SU-DHL-6 (cell line): ENCODE results near the gene MROH8.

ENCODE experiments used
- H2AFZ ChIP-seq: fragments of 200-600 bp; sonication (generic); 2 replicates; pipeline ENCODE4 v1.6.1; 2014; ENCODE audit warnings: low read depth, mild to moderate bottlenecking, moderate library complexity, mixed read lengths, antibody characterized with exemption, low read length; ENCODE audit not compliant: severe bottlenecking
- H3F3A ChIP-seq: fragments of 200-600 bp; shearing (Covaris generic); 2 replicates; pipeline ENCODE4 v1.6.0; 2016; ENCODE audit warnings: antibody characterized with exemption, mild to moderate bottlenecking; ENCODE audit not compliant: insufficient read depth
- H3K27ac ChIP-seq: fragments of 200-600 bp; sonication (generic); 2 replicates; pipeline ENCODE4 v1.5.1; 2016; ENCODE audit warnings: low read depth, mild to moderate bottlenecking, low read length, moderate library complexity, mixed read lengths
- H3K27me3 ChIP-seq: fragments of 200-600 bp; sonication (generic), shearing (Covaris generic); 2 replicates; pipeline ENCODE4 v1.6.0; 2014; ENCODE audit warnings: mild to moderate bottlenecking, low read length
- H3K36me3 ChIP-seq: fragments of 200-600 bp; sonication (generic); 2 replicates; pipeline ENCODE4 v1.6.1; 2014; ENCODE audit warnings: mild to moderate bottlenecking, low read length, mixed read lengths
- H3K4me2 ChIP-seq: fragments of 300-600, 200-600 bp; shearing (Covaris generic), sonication (generic); 2 replicates; pipeline ENCODE4 v1.6.0; 2014; ENCODE audit warnings: low read length, low read depth, mild to moderate bottlenecking; ENCODE audit not compliant: poor library complexity, severe bottlenecking
- H3K4me3 ChIP-seq: fragments of 200-600 bp; sonication (generic); 2 replicates; pipeline ENCODE4 v1.5.1; 2014; ENCODE audit warnings: antibody characterized with exemption, low read length, mild to moderate bottlenecking, mixed read lengths; ENCODE audit not compliant: insufficient read depth, poor library complexity, severe bottlenecking
- H3K79me2 ChIP-seq: fragments of 200-600 bp; sonication (generic); 2 replicates; pipeline ENCODE4 v1.6.1; 2014; ENCODE audit warnings: mild to moderate bottlenecking, low read length, moderate library complexity; ENCODE audit not compliant: insufficient read depth
- H3K9ac ChIP-seq: fragments of 200-600 bp; sonication (generic); 2 replicates; pipeline ENCODE4 v1.7.0; 2014; ENCODE audit warnings: mild to moderate bottlenecking, low read length
- H3K9me2 ChIP-seq: fragments of 200-600 bp; sonication (generic); replicated peaks from 2 replicates; pipeline ENCODE4 v1.6.1; 2014; ENCODE audit warnings: low read length; ENCODE audit not compliant: insufficient read depth
- H3K9me3 ChIP-seq: fragments of 200-600 bp; sonication (generic); 2 replicates; pipeline ENCODE4 v1.6.1; 2014; ENCODE audit warnings: low read length, mixed read lengths; ENCODE audit not compliant: insufficient read depth
- H4K20me1 ChIP-seq: fragments of 200-600 bp; sonication (generic); 2 replicates; pipeline ENCODE4 v1.6.1; 2014; ENCODE audit warnings: low read depth, mild to moderate bottlenecking, antibody characterized with exemption, low read length, moderate library complexity, mixed read lengths
- CTCF ChIP-seq: fragments of 200-600 bp; sonication (generic); IDR thresholded peaks from one replicate; pipeline ENCODE4 v1.5.1; 2017; ENCODE audit warnings: antibody characterized with exemption, mild to moderate bottlenecking, low read length, moderate library complexity; ENCODE audit not compliant: insufficient read depth, poor library complexity, severe bottlenecking
- EZH2phosphoT487 ChIP-seq: fragments of 200-600 bp; sonication (generic), shearing (Covaris generic); conservative IDR thresholded peaks from 2 replicates; pipeline ENCODE4 v1.6.1; 2018; ENCODE audit warnings: mild to moderate bottlenecking, antibody characterized with exemption, low read length, moderate library complexity, mixed read lengths

MROH8 gene

GRCh38 chr20:37209193-37209592 lies 29.8 kb upstream of the MROH8 start:
- Histone ChIP-seq H3K4me2 (no peak overlapping the region), H3K79me2 (no peaks in the 10 kb centered on the region), H3K27me3 (no peaks in the 10 kb centered on the region), H3K9ac (no peak overlapping the region), H2AFZ (no peak overlapping the region), H3F3A (no peaks in the 10 kb centered on the region), H3K36me3 (peaks cover 41% of the 10 kb centered on the region), H4K20me1 (no peaks in the 10 kb centered on the region), H3K9me2 (no peaks in the 10 kb centered on the region), H3K27ac (no peak overlapping the region), H3K4me3 (no peak overlapping the region), H3K9me3 (no peaks in the 10 kb centered on the region)
- TF ChIP-seq EZH2phosphoT487 (no peak), CTCF (no peak)

DNA sequence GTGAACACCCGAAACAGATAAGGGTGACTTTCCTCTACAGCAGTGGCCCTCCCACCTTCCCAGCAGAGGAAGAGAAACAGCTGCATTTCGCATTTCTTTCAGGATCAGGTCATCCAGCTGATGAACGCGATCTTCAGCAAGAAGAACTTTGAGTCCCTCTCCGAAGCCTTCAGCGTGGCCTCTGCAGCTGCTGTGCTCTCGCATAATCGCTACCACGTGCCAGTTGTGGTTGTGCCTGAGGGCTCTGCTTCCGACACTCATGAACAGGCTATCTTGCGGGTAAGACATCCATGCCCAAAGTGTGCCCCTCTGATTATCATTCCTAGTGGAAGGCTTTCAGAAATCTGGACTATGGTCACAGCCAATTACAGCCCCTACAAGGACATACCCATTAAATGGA lies 27.8 kb upstream of the MROH8 start:
- Histone ChIP-seq H3F3A (0 out of 2 replicates have a peak, but pooled peaks cover 5% of the 10 kb centered on the region), H3K9me2 (no peaks in the 10 kb centered on the region), H3K9me3 (no peaks in the 10 kb centered on the region), H3K4me3 (no peak overlapping the region), H3K9ac (no peak overlapping the region), H4K20me1 (no peaks in the 10 kb centered on the region), H3K27me3 (no peaks in the 10 kb centered on the region), H3K79me2 (peaks cover 2% of the 10 kb centered on the region; the same call in 1 of the 2 replicates), H2AFZ (no peak overlapping the region), H3K4me2 (no peak overlapping the region), H3K36me3 (peaks cover 38% of the 10 kb centered on the region), H3K27ac (no peak overlapping the region)
- TF ChIP-seq EZH2phosphoT487, result no peak
- no peak for TF ChIP-seq CTCF

- Histone ChIP-seq H3F3A (0 out of 2 replicates have a peak, but pooled peaks cover 6% of the 10 kb centered on the region), H3K36me3 (peaks cover 44% of the 10 kb centered on the region), H3K9me3 (no peaks in the 10 kb centered on the region), H3K9ac (no peak overlapping the region), H3K27ac (no peak overlapping the region), H3K9me2 (no peaks in the 10 kb centered on the region), H3K79me2 (peaks cover 5% of the 10 kb centered on the region; the same call in 1 of the 2 replicates), H3K4me3 (no peak overlapping the region), H2AFZ (no peak overlapping the region), H4K20me1 (no peaks in the 10 kb centered on the region), H3K27me3 (no peaks in the 10 kb centered on the region), H3K4me2 (no peak overlapping the region)
- TF ChIP-seq EZH2phosphoT487, result no peak
- no peak for TF ChIP-seq CTCF
Observed at GRCh38 chr20:37205794-37206193, 26.4 kb upstream of the MROH8 start.
